HG02884 (cell line): ENCODE data around the gene SP140L.
"Not testable (repeated sequence)": the region's sequence is repeated elsewhere in the genome, so short reads cannot be mapped to it uniquely, and the experiment has no call there.

Source experiments
- ATAC-seq: cut with Tn5 transposase; IDR thresholded peaks from one replicate; pipeline ENCODE4 v1.9.1; 2021; ENCODE audit warnings: mild to moderate bottlenecking, moderate library complexity; ENCODE audit not compliant: unreplicated experiment

Gene SP140L

GRCh38 chr2:230362030-230362691 is 35.2 kb downstream of the SP140L start:
- no peak for ATAC-seq

- ATAC-seq = no peak
These were observed 55.1 kb downstream of the SP140L start for GRCh38 chr2:230382108-230382507.

- ATAC-seq = no peak
These were observed 56.5 kb downstream of the SP140L start for GRCh38 chr2:230383453-230383852.

GRCh38 chr2:230384986-230385385 is 58.0 kb downstream of the SP140L start:
- ATAC-seq = no peak

- no peak for ATAC-seq
These were observed 67.3 kb downstream of the SP140L start for GRCh38 chr2:230394301-230394700.

GRCh38 chr2:230398698-230399097 is 71.7 kb downstream of the SP140L start:
- not testable (repeated sequence) for ATAC-seq

- ATAC-seq = no peak
These were observed 73.0 kb downstream of the SP140L start for GRCh38 chr2:230400041-230400440.

GRCh38 chr2:230400454-230400853 is 73.5 kb downstream of the SP140L start:
- no peak for ATAC-seq

- not testable (repeated sequence) for ATAC-seq
These were observed 74.0 kb downstream of the SP140L start for GRCh38 chr2:230401026-230401425.

GRCh38 chr2:230403746-230404145 is 76.8 kb downstream of the SP140L start:
- no peak for ATAC-seq

- no peak for ATAC-seq
These were observed 78.8 kb downstream of the SP140L start for GRCh38 chr2:230405824-230406223.

GRCh38 chr2:230408244-230408842 is 81.3 kb downstream of the SP140L start:
- no peak for ATAC-seq

- ATAC-seq = not testable (repeated sequence)
These were observed 82.3 kb downstream of the SP140L start for GRCh38 chr2:230409316-230409715.

GRCh38 chr2:230410263-230410662 is 83.3 kb downstream of the SP140L start:
- ATAC-seq = no peak

GRCh38 chr2:230410861-230411569 is 84.0 kb downstream of the SP140L start:
- no peak for ATAC-seq

- peak; percentile 51 for ATAC-seq
These were observed 84.8 kb downstream of the SP140L start for GRCh38 chr2:230411570-230412370.

GRCh38 chr2:230412371-230412711 is 85.3 kb downstream of the SP140L start:
- ATAC-seq = no peak

- no peak for ATAC-seq
These were observed 85.9 kb downstream of the SP140L start for GRCh38 chr2:230412846-230413245.

- no peak for ATAC-seq
These were observed 86.5 kb downstream of the SP140L start for GRCh38 chr2:230413479-230413878.

GRCh38 chr2:230414302-230414701 is 87.3 kb downstream of the SP140L start:
- ATAC-seq = no peak

GRCh38 chr2:230416061-230416721 is 89.2 kb downstream of the SP140L start, which contains the start of gene SP100:
TSS of gene SP100 (plus strand) at chr2:230416201. CDS start at chr2:230416297, 96 bp downstream.
- peak; percentile 68 for ATAC-seq
